Measurements from ENCODE around the gene UPK1B.

Gene UPK1B

DNA sequence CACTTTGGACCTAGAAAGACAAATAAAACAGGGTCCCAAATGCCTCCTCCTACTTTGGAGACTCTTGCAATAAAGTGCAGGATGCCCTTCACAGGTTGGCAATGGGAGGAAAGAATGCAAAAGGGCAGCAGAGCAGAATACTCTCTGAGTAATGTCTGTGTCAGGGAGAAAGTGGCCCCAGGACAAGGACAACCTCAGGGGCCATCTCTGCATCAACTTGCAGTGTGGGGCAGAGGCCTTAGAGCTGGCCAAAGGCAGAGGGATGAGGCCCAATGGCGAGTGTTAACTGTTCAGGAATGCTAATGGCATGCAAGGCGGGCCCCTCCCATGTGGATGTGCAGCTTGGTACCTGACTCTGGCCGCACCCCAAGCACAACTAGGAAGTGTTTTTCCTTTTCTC, 8.4 kb downstream of the UPK1B start:
- H4K20me1 ChIP-seq (ENCODE audit: insufficient read depth, low read length): no peaks in the 10 kb centered on the region
- peaks cover 15% of the 10 kb centered on the region for H3K27me3 ChIP-seq (ENCODE audit: low read depth, low read length)
- no peak overlapping the region for H2AFZ ChIP-seq (ENCODE audit: low read depth, low read length)
- no peak overlapping the region for H3K9ac ChIP-seq (ENCODE audit: low read length)
- no peak for TF ChIP-seq EZH2phosphoT487 (IDR thresholded peaks at IDR 0.05; ENCODE audit: low read depth)
- TF ChIP-seq CTCF (IDR thresholded peaks at IDR 0.05; ENCODE audit: low read depth, low read length): no peak
- H3K4me3 ChIP-seq (ENCODE audit: low read length): no peak overlapping the region
- no peaks in the 10 kb centered on the region for H3K36me3 ChIP-seq (replicated peaks; ENCODE audit: low read depth, low read length)
- no peak overlapping the region for H3K27ac ChIP-seq (ENCODE audit: low read length)
- H3K9me3 ChIP-seq (ENCODE audit: insufficient read depth, low read length): no peaks in the 10 kb centered on the region
- no peaks in the 10 kb centered on the region for H3K4me1 ChIP-seq (ENCODE audit: low read length)
- H3K4me2 ChIP-seq (ENCODE audit: low read length): no peak overlapping the region
- no peaks in the 10 kb centered on the region for H3K79me2 ChIP-seq (ENCODE audit: low read length)

GRCh38 chr3:119184111-119184510, 10.7 kb downstream of the UPK1B start:
- H3K27ac ChIP-seq (ENCODE audit: low read length): no peak overlapping the region
- no peaks in the 10 kb centered on the region for H3K36me3 ChIP-seq (replicated peaks; ENCODE audit: low read depth, low read length)
- H3K9me3 ChIP-seq (ENCODE audit: insufficient read depth, low read length): no peaks in the 10 kb centered on the region
- H4K20me1 ChIP-seq (ENCODE audit: insufficient read depth, low read length): no peaks in the 10 kb centered on the region
- TF ChIP-seq EZH2phosphoT487 (IDR thresholded peaks at IDR 0.05; ENCODE audit: low read depth): no peak
- TF ChIP-seq CTCF (IDR thresholded peaks at IDR 0.05; ENCODE audit: low read depth, low read length): no peak
- H3K4me2 ChIP-seq (ENCODE audit: low read length): no peak overlapping the region
- no peak overlapping the region for H3K4me3 ChIP-seq (ENCODE audit: low read length)
- H3K27me3 ChIP-seq (ENCODE audit: low read depth, low read length): no peaks in the 10 kb centered on the region
- no peak overlapping the region for H3K9ac ChIP-seq (ENCODE audit: low read length)
- H3K4me1 ChIP-seq (ENCODE audit: low read length): no peaks in the 10 kb centered on the region
- no peaks in the 10 kb centered on the region for H3K79me2 ChIP-seq (ENCODE audit: low read length)
- H2AFZ ChIP-seq (ENCODE audit: low read depth, low read length): no peak overlapping the region

DNA sequence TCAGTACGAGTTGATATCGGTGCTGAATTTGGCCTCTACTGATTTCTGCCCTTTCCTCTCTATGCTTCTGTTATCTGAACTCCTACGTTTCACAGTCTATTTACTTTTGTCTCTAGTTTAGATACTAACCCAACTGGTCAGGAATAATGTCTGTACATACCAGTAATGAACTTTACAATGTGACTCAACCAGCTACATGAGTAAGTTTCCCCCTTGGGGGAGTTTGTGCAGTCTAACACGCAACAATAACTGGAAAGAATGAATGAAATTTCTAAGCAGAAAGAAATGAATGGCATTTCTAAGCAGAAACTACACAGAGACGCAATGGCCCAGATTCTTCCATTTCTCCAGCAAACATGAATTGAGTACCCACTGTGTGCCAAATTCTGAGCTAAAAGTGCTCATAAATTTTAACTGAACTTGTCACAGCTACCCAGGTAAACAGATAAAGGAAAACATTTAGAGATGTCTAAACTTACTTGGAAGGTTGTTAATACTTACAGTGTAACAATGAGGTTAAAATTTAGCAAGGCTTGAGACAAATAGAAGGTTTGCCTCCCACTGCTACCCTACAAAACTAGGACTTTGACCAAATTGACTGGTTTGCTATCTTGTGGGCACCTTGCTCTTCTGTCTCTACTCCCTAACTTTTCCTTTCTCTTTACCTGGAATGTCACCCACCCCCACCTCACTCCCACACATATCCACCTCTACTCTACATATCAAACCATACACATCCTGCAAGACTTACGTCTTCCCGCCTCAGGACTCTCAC, 11.6 kb downstream of the UPK1B start:
- TF ChIP-seq EZH2phosphoT487 (IDR thresholded peaks at IDR 0.05; ENCODE audit: low read depth): no peak
- no peak for TF ChIP-seq CTCF (IDR thresholded peaks at IDR 0.05; ENCODE audit: low read depth, low read length)
- H3K36me3 ChIP-seq (replicated peaks; ENCODE audit: low read depth, low read length): no peaks in the 10 kb centered on the region
- no peaks in the 10 kb centered on the region for H3K79me2 ChIP-seq (ENCODE audit: low read length)
- H2AFZ ChIP-seq (ENCODE audit: low read depth, low read length): no peak overlapping the region
- no peaks in the 10 kb centered on the region for H4K20me1 ChIP-seq (ENCODE audit: insufficient read depth, low read length)
- no peak overlapping the region for H3K4me3 ChIP-seq (ENCODE audit: low read length)
- no peak overlapping the region for H3K9ac ChIP-seq (ENCODE audit: low read length)
- no peaks in the 10 kb centered on the region for H3K9me3 ChIP-seq (ENCODE audit: insufficient read depth, low read length)
- no peak overlapping the region for H3K4me2 ChIP-seq (ENCODE audit: low read length)
- no peaks in the 10 kb centered on the region for H3K27me3 ChIP-seq (ENCODE audit: low read depth, low read length)
- no peaks in the 10 kb centered on the region for H3K4me1 ChIP-seq (ENCODE audit: low read length)
- H3K27ac ChIP-seq (ENCODE audit: low read length): no peak overlapping the region

DNA sequence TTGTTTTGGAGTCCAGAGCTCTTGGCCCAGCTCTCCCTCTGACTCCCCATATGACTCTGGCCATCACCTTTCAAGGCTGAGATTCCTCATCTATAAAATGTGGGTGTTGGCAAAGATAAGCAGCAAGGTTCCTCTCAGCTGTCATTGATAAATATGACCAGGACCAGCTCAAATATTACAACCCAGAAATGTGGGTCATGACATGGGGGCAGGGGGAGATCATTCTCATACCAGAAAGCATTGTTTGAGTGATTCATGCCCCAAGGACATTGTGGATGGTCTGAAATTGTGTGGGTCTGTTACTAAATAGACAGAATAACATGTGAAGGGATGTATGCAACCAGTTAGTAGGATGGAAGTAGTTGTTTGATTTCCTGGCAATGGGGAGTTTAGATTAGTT, 13.9 kb downstream of the UPK1B start:
- H3K4me2 ChIP-seq (ENCODE audit: low read length): no peak overlapping the region
- H3K9ac ChIP-seq (ENCODE audit: low read length): no peak overlapping the region
- H3K36me3 ChIP-seq (replicated peaks; ENCODE audit: low read depth, low read length): no peaks in the 10 kb centered on the region
- TF ChIP-seq CTCF (IDR thresholded peaks at IDR 0.05; ENCODE audit: low read depth, low read length) (no peak), EZH2phosphoT487 (IDR thresholded peaks at IDR 0.05; ENCODE audit: low read depth) (no peak)
- no peak overlapping the region for H3K27ac ChIP-seq (ENCODE audit: low read length)
- no peaks in the 10 kb centered on the region for H3K9me3 ChIP-seq (ENCODE audit: insufficient read depth, low read length)
- no peaks in the 10 kb centered on the region for H3K4me1 ChIP-seq (ENCODE audit: low read length)
- no peak overlapping the region for H2AFZ ChIP-seq (ENCODE audit: low read depth, low read length)
- no peaks in the 10 kb centered on the region for H3K27me3 ChIP-seq (ENCODE audit: low read depth, low read length)
- H3K4me3 ChIP-seq (ENCODE audit: low read length): no peak overlapping the region
- H3K79me2 ChIP-seq (ENCODE audit: low read length): no peaks in the 10 kb centered on the region
- H4K20me1 ChIP-seq (ENCODE audit: insufficient read depth, low read length): no peaks in the 10 kb centered on the region

All from OCI-LY3 (cell line).